ENCODE data around the gene RCL1.
"Not testable (repeated sequence)": the region's sequence is repeated elsewhere in the genome, so short reads cannot be mapped to it uniquely, and the experiment has no call there.

Gene RCL1

GRCh38 chr9:4792572-4793458, at the start of gene RCL1:
Gene RCL1 (plus strand): TSS chr9:4792944. CDS start chr9:4793092, 148 bp downstream.
- DNase-seq (ENCODE audit: low read depth in 2 of 3, low spot score in 1 of 3) = peak; percentile 90 to 97 (median 95)

- DNase-seq (ENCODE audit: low read depth in 2 of 3, low spot score in 1 of 3) = no peak
These were observed 49.4 kb upstream of the RCL1 start for GRCh38 chr9:4743131-4743875.

GRCh38 chr9:4746278-4747030, 46.3 kb upstream of the RCL1 start:
- no peak for DNase-seq (ENCODE audit: low read depth in 2 of 3, low spot score in 1 of 3)

- DNase-seq (ENCODE audit: low read depth in 2 of 3, low spot score in 1 of 3) = no peak
These were observed 44.1 kb upstream of the RCL1 start for GRCh38 chr9:4748612-4749011.

- DNase-seq (ENCODE audit: low read depth in 2 of 3, low spot score in 1 of 3) = peak in 1 of 3 donors; percentile 30
These were observed 42.6 kb upstream of the RCL1 start for GRCh38 chr9:4750023-4750673.

- DNase-seq (ENCODE audit: low read depth in 2 of 3, low spot score in 1 of 3) = not testable (repeated sequence)
These were observed 38.2 kb upstream of the RCL1 start for GRCh38 chr9:4754530-4754929.

- no peak for DNase-seq (ENCODE audit: low read depth in 2 of 3, low spot score in 1 of 3)
These were observed 37.6 kb upstream of the RCL1 start for GRCh38 chr9:4755026-4755609.

- no peak for DNase-seq (ENCODE audit: low read depth in 2 of 3, low spot score in 1 of 3)
These were observed 36.3 kb upstream of the RCL1 start for GRCh38 chr9:4756420-4756819.

- DNase-seq (ENCODE audit: low read depth in 2 of 3, low spot score in 1 of 3) = no peak
These were observed 32.6 kb upstream of the RCL1 start for GRCh38 chr9:4760122-4760521.

- DNase-seq (ENCODE audit: low read depth in 2 of 3, low spot score in 1 of 3) = peak; percentile 61 to 75 (median 72)
These were observed 30.4 kb upstream of the RCL1 start for GRCh38 chr9:4762108-4762885.

GRCh38 chr9:4762886-4763541, 29.7 kb upstream of the RCL1 start:
- DNase-seq (ENCODE audit: low read depth in 2 of 3, low spot score in 1 of 3) = no peak

- no peak for DNase-seq (ENCODE audit: low read depth in 2 of 3, low spot score in 1 of 3)
These were observed 28.7 kb upstream of the RCL1 start for GRCh38 chr9:4764033-4764432.

- DNase-seq (ENCODE audit: low read depth in 2 of 3, low spot score in 1 of 3) = no peak
These were observed 24.1 kb upstream of the RCL1 start for GRCh38 chr9:4768681-4769080.

- peak in 1 of 3 donors; percentile 21 for DNase-seq (ENCODE audit: low read depth in 2 of 3, low spot score in 1 of 3)
These were observed 23.2 kb upstream of the RCL1 start for GRCh38 chr9:4769321-4770080.

GRCh38 chr9:4771788-4772187, 21.0 kb upstream of the RCL1 start:
- no peak for DNase-seq (ENCODE audit: low read depth in 2 of 3, low spot score in 1 of 3)

- no peak for DNase-seq (ENCODE audit: low read depth in 2 of 3, low spot score in 1 of 3)
These were observed 18.5 kb upstream of the RCL1 start for GRCh38 chr9:4774209-4774608.

- DNase-seq (ENCODE audit: low read depth in 2 of 3, low spot score in 1 of 3) = not testable (repeated sequence)
These were observed 17.8 kb upstream of the RCL1 start for GRCh38 chr9:4774958-4775357.

- DNase-seq (ENCODE audit: low read depth in 2 of 3, low spot score in 1 of 3) = no peak
These were observed 12.1 kb upstream of the RCL1 start for GRCh38 chr9:4780651-4781050.

GRCh38 chr9:4781408-4781807, 11.3 kb upstream of the RCL1 start:
- no peak for DNase-seq (ENCODE audit: low read depth in 2 of 3, low spot score in 1 of 3)

All from stimulated activated CD4-positive, alpha-beta T cell treated with anti-CD3 and anti-CD28 coated beads, Interleukin-12 subunit alpha, Interleukin-12 subunit beta, amount 100 ng/mL, for 48 hours (primary cell).